ENCODE results near the gene SORCS1. TPM values are rescaled to one million over a fixed set of nuclear protein-coding genes. Genes with fewer than 3 reads are reported as not detected.

SORCS1 gene
- total and polyA plus RNA-seq, 2 of the 8 experiments (the other 6 are each of a cell fraction or from before 2014, with no cell fraction given): 4.1 to 4.6 TPM

GRCh38 chr10:107051769-107052168 is 112.7 kb downstream of the SORCS1 start:
- Histone ChIP-seq H3K9ac (replicated peaks in 1 of 4; ENCODE audit: extremely low read depth in 1 of 4, low read depth in 3 of 4, low read length in 3 of 4) (no peak overlapping the region), H3K4me3 (ENCODE audit: extremely low read depth in 1 of 4, insufficient read depth in 2 of 4, low read depth in 3 of 4, low read length in 4 of 4) (no peak overlapping the region), H2BK15ac (ENCODE audit: low read length) (no peak overlapping the region), H2AK5ac (ENCODE audit: low read depth, low read length) (no peak overlapping the region), H3K56ac (replicated peaks; ENCODE audit: insufficient read length, low read depth, low read length) (no peak overlapping the region), H4K20me1 (replicated peaks in 1 of 2; ENCODE audit: control insufficient read depth in 1 of 2, insufficient read depth in 2 of 2, low read length in 2 of 2) (no peaks in the 10 kb centered on the region), H4K91ac (replicated peaks; ENCODE audit: insufficient read length, low read length) (no peak overlapping the region), H3K4me2 (ENCODE audit: insufficient read depth in 1 of 2, low read depth in 2 of 2, low read length in 2 of 2) (no peak overlapping the region), H3K14ac (ENCODE audit: insufficient read length) (no peak overlapping the region), H2BK5ac (ENCODE audit: low read depth, low read length) (no peak overlapping the region), H3K36me3 (ENCODE audit: control insufficient read depth in 2 of 4, insufficient read depth in 4 of 4, low read length in 3 of 4) (no peaks in the 10 kb centered on the region), H3K79me2 (ENCODE audit: control insufficient read depth in 1 of 2, insufficient read depth in 2 of 2, low read length in 2 of 2) (no peaks in the 10 kb centered on the region), H2AFZ (ENCODE audit: low read length) (no peak overlapping the region), H3K23me2 (ENCODE audit: low read depth, low read length) (no peaks in the 10 kb centered on the region), H3K9me3 (ENCODE audit: insufficient read depth in 2 of 2, low read depth in 1 of 2, low read length in 1 of 2) (no peaks in the 10 kb centered on the region), H3K27me3 (replicated peaks in 1 of 4; ENCODE audit: control insufficient read depth in 3 of 4, extremely low read depth in 1 of 4, insufficient read depth in 3 of 4, low read length in 3 of 4) (no peaks in the 10 kb centered on the region), H2BK12ac (ENCODE audit: low read depth, low read length) (no peak overlapping the region), H2BK20ac (ENCODE audit: low read length) (no peak overlapping the region), H3K4ac (replicated peaks; ENCODE audit: insufficient read length, low read depth, low read length) (no peak overlapping the region), H3K27ac (ENCODE audit: low read depth, low read length) (no peak overlapping the region), H2BK120ac (replicated peaks; ENCODE audit: low read depth, low read length) (no peak overlapping the region), H4K8ac (ENCODE audit: extremely low read depth, insufficient read depth, low read length) (no peak overlapping the region), H3K79me1 (ENCODE audit: low read depth, low read length) (no peaks in the 10 kb centered on the region), H4K5ac (ENCODE audit: insufficient read length, low read depth, low read length) (no peak overlapping the region), H3K4me1 (replicated peaks in 1 of 4; ENCODE audit: control insufficient read depth in 3 of 4, insufficient read depth in 4 of 4, low read length in 3 of 4) (peaks cover 0 to 4% (median 1%) of the 10 kb centered on the region in 4 experiments; a peak in 2 of 7 replicates), H3K23ac (ENCODE audit: insufficient read length) (peak overlapping the region; percentile 59), H3K18ac (ENCODE audit: extremely low read depth, low read length) (no peak overlapping the region)
- ChIA-PET POLR2A (ENCODE audit: partially characterized antibody) (no interaction called here), CTCF (ENCODE audit: partially characterized antibody) (interaction anchor here (1.0 kb wide), 1 partner anchor 9 kb away, joined by 3 read pairs; no protein-coding TSS in a partner anchor)
- TF ChIP-seq GABPA (IDR thresholded peaks at IDR 0.05; ENCODE audit: borderline replicate concordance, insufficient read depth, low read length) (no peak), KDM4A (IDR thresholded peaks at IDR 0.05; ENCODE audit: low read depth, low read length, severe bottlenecking) (no peak)
- FAIRE-seq (no peak), DNase-seq (ENCODE audit: low read depth in 1 of 2, low spot score in 2 of 2) (no peak)
- WGBS, 2 experiments (ENCODE audit: extremely low coverage in 1 of 2, insufficient coverage in 1 of 2, insufficient read length in 1 of 2, insufficient replicate concordance in 2 of 2, low coverage in 1 of 2, low lambda C conversion rate in 2 of 2, missing lambda C conversion rate in 1 of 2): 90% methylated on average over 1 of the region's 1 CpG; no CpG with 5 or more reads in 1 of the 2 experiments
